Fibroblast of villous mesenchyme (primary cell): ENCODE results near the gene ABL1. TPM values are rescaled to one million over a fixed set of nuclear protein-coding genes. Genes with fewer than 3 reads are reported as not detected.

Source experiments
- DNase-seq: peaks from one replicate; pipeline ENCODE4 v3.0.0-alpha.2; 2010; ENCODE audit warnings: low read depth
- H3K4me3 ChIP-seq: 2 replicates; pipeline ENCODE4 v1.5.1; 2011; ENCODE audit warnings: low read depth, mild to moderate bottlenecking, low read length
- CTCF ChIP-seq: IDR thresholded peaks from 2 replicates; pipeline ENCODE4 v1.5.1; 2012; ENCODE audit warnings: low read depth, mild to moderate bottlenecking, low read length; ENCODE audit not compliant: insufficient read depth
- total RNA-seq: library from RNA; depleted of rRNA; stranded (reverse); fragments of >200 nt; gene quantifications from 2 replicates; pipeline ENCODE4 v1.2.3, GENCODE V29; 2012

The ABL1 gene
- total RNA-seq, 1 donor: 57.4 TPM

DNA sequence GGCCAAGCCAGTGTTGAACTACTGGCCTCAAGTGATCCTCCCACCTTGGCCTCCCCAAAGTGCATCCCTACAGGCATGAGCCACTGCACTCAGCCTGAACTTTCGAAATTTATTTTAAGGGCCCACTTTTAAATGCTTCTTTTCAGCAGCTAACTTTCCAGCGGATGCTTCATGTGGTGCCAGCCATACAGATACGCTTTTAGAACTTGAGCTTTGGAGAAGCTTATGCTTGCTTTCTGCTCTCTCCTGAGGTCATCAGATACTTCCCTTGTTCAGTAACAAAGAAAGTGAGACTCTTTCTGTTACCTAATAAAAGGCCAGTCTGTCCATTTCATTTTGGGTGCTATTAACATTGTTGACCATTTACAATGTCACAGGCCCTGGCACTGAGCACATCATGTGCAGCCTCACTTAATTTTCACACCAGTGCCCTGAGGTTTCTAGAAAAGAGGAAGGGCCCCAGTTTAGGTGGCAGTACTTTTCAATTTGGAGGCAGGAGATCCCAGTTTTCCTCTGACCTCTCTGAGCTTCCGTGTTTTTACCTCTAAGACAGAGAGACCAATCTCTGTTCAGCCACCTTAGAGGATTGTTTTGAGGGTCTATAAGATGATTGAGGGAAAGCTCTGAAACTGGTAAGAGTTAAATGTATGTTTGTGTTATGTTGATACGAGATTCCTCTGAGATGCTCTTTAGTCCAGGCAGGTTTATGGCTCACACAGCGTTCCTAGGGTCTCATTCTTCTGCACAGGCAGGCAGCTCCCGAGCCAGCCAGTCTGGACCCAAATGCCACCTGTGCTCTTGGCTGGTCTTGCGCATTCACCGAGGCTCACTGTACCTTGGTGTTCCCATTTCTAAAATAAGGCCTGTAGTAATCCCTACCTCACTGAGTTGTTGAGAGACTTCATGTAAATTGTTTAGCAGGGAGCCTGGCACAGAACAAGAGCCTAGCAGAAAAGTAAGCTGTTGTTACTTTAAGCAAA, 4.4 kb downstream of the ABL1 start:
- no peak for DNase-seq
- no peak for TF ChIP-seq CTCF
- no peak overlapping the region for H3K4me3 ChIP-seq

- TF ChIP-seq CTCF: no peak
- H3K4me3 ChIP-seq: no peak overlapping the region
- DNase-seq: no peak
These were observed 7.5 kb downstream of the ABL1 start for GRCh38 chr9:130842545-130842944.

GRCh38 chr9:130843049-130843908, 8.2 kb downstream of the ABL1 start:
- no peak for DNase-seq
- no peak overlapping the region for H3K4me3 ChIP-seq
- no peak for TF ChIP-seq CTCF

DNA sequence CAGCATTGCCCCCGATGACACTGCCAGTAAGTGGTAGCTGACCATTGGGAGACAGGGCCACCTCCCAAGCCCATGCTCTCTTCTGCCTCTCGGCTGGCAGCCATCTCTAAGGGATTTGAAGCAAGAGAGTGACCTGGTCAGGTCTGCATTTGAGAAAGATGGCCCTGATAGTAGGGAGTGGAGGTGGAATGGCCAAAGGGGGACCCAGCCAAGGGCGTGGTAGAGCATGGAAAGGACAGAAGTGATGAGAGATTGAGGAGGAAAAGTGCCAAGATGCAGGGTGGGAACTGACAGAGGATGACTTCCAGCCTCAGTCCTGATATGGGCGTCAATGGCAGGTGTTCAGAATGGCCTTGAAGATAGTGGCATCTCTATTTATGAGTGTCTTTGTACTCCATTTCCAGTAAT, 9.0 kb downstream of the ABL1 start:
- no peak for TF ChIP-seq CTCF
- DNase-seq: no peak

GRCh38 chr9:130845254-130845653, 10.2 kb downstream of the ABL1 start:
- no peak for TF ChIP-seq CTCF
- DNase-seq: peak; percentile 39
- H3K4me3 ChIP-seq: peak overlapping the region; percentile 13

More for the DNA sequence above, 9.0 kb downstream of the ABL1 start:
- no peak overlapping the region for H3K4me3 ChIP-seq

GRCh38 chr9:130845901-130846481, 10.9 kb downstream of the ABL1 start:
- TF ChIP-seq CTCF: no peak
- H3K4me3 ChIP-seq: peak overlapping the region; percentile 32
- peak; percentile 95 for DNase-seq
